ENCODE results near the gene APOL1.

DNA sequence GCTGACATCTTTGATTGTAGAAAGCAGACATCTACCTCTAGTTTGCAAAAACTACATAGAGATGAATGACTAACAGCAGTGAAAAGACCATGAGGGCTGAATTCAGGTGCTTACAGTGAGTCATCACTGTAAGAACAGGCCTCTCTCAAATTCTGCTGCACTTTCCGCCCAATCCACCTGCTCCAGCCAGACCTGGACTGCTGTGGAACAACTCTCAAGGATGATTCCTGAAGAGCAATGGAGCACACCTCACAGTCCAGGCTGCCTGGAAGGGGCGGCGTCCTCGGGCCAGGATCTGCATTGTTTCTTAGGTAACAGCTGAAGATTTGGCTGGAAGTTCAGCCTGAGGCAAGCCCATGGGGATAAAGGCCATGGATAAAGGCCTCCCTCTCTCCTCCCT, 28.7 kb upstream of the APOL1 start:
- TF ChIP-seq RAD21 (IDR thresholded peaks at IDR 0.05) (no peak), REST (IDR thresholded peaks at IDR 0.05) (no peak), CTCF (IDR thresholded peaks at IDR 0.05; ENCODE audit: low read depth, low read length, missing input control) (no peak), TAF1 (conservative IDR thresholded peaks at IDR 0.05) (no peak), FOXA1 (IDR thresholded peaks at IDR 0.05) (no peak), GABPA (IDR thresholded peaks at IDR 0.05 in 1 of 2, conservative IDR thresholded peaks at IDR 0.05 in 1 of 2) (no peak), ZBTB33 (IDR thresholded peaks at IDR 0.05) (no peak), EGR1 (IDR thresholded peaks at IDR 0.05; ENCODE audit: low read depth in 2 of 2) (no peak), RXRA (IDR thresholded peaks at IDR 0.05) (no peak), HNF4G (IDR thresholded peaks at IDR 0.05) (no peak), SP1 (IDR thresholded peaks at IDR 0.05) (no peak), HNF4A (conservative IDR thresholded peaks at IDR 0.05) (no peak)
- TF ChIP-seq, protein P1, sequence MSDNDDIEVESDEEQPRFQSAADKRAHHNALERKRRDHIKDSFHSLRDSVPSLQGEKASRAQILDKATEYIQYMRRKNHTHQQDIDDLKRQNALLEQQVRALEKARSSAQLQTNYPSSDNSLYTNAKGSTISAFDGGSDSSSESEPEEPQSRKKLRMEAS (IDR thresholded peaks at IDR 0.05) = no peak
- TF ChIP-seq, protein P2, sequence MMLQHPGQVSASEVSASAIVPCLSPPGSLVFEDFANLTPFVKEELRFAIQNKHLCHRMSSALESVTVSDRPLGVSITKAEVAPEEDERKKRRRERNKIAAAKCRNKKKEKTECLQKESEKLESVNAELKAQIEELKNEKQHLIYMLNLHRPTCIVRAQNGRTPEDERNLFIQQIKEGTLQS (IDR thresholded peaks at IDR 0.05) = no peak
